HCT116 (cell line): ENCODE measurements around the gene ATRN. TPM values are rescaled to one million over a fixed set of nuclear protein-coding genes. Genes with fewer than 3 reads are reported as not detected.

Source experiments
- ATAC-seq: fragments of 200-7000 bp; cut with Tn5 transposase; 2 replicates; pipeline ENCODE4 v1.9.1; 2020; ENCODE audit warnings: mild to moderate bottlenecking, moderate library complexity
- BruUV-seq: library from RNA; stranded (reverse); fragments of 400-500 nt; replicated peaks from 2 replicates; lab custom pipeline; 2021; lab: Mats Ljungman, UMichigan
- CTCF ChIA-PET: fragments of 300-600 bp; sonication (Branson Sonifier 250); formaldehyde crosslinking; loops from one replicate; lab custom pipeline; 2021; ENCODE audit warnings: antibody characterized with exemption; lab: Charles Lee
- POLR2A ChIA-PET: fragments of 300-600, 350-600 bp; sonication (Branson Sonifier 250); formaldehyde crosslinking; loops from one replicate; lab custom pipeline; 2021; ENCODE audit warnings: antibody characterized with exemption; lab: Charles Lee
- RAD21 ChIA-PET, 2 experiments: fragments of 300-600 bp; sonication (Branson Sonifier 250); formaldehyde crosslinking; loops; one replicate each; lab custom pipeline; 2023; ENCODE audit warnings: low total read pairs in 2 of 2; ENCODE audit not compliant: uncharacterized antibody in 2 of 2, unreplicated experiment in 2 of 2, low non-redundant PET in 1 of 2; lab: Charles Lee
- DNase-seq: peaks from one replicate; pipeline ENCODE4 v3.0.0-alpha.2; 2010; ENCODE audit warnings: low read depth, low spot score
- H2AFZ ChIP-seq: fragments of 200-600 bp; shearing (Covaris generic), sonication (generic); 2 replicates; pipeline ENCODE4 v1.6.1; 2017; ENCODE audit warnings: low read depth, mixed run types, mixed read lengths, antibody characterized with exemption, low read length; ENCODE audit not compliant: poor library complexity, severe bottlenecking
- H3K27ac ChIP-seq: 2 replicates; pipeline ENCODE4 v1.5.1; 2012; ENCODE audit warnings: low read depth, low read length
- H3K27me3 ChIP-seq: fragments of 200-600 bp; sonication (generic); 2 replicates; pipeline ENCODE4 v1.6.1; 2016; ENCODE audit warnings: mixed run types, low read length, mixed read lengths; ENCODE audit not compliant: insufficient read depth
- H3K36me3 ChIP-seq, 2 experiments: fragments of 200-500 bp in 1 of 2; fragments of 200-600 bp in 1 of 2; sonication (Bioruptor generic) in 1 of 2; sonication (generic) in 1 of 2; 2 replicates each; pipeline versions ENCODE4 v1.5.1 to v1.6.1; 2014 to 2016; ENCODE audit warnings: low read length in 2 of 2, inconsistent platforms in 1 of 2, mixed read lengths in 1 of 2, mixed run types in 1 of 2; ENCODE audit not compliant: insufficient read depth in 2 of 2, control insufficient read depth in 1 of 2
- H3K4me1 ChIP-seq, 2 experiments: fragments of 200-600 bp in 1 of 2; sonication (generic) in 1 of 2; 2 replicates each; pipeline versions ENCODE4 v1.5.1 to v1.6.1; 2012 to 2017; ENCODE audit warnings: low read length in 2 of 2, inconsistent platforms in 1 of 2, mild to moderate bottlenecking in 1 of 2, mixed read lengths in 1 of 2, mixed run types in 1 of 2, moderate library complexity in 1 of 2; ENCODE audit not compliant: insufficient read depth in 2 of 2, control insufficient read depth in 1 of 2
- H3K4me2 ChIP-seq: fragments of 200-600 bp; sonication (generic); 2 replicates; pipeline ENCODE4 v1.6.1; 2017; ENCODE audit warnings: mixed run types, low read length, mixed read lengths
- H3K4me3 ChIP-seq, 2 experiments: fragments of 200-600 bp in 1 of 2; sonication (generic) in 1 of 2; replicated peaks in 1 of 2; 2 replicates each; pipeline ENCODE4 v1.5.1; 2011 to 2016; ENCODE audit warnings: low read length in 2 of 2, control low read depth in 1 of 2, low read depth in 1 of 2, mild to moderate bottlenecking in 1 of 2, mixed read lengths in 1 of 2, mixed run types in 1 of 2
- H3K79me2 ChIP-seq: fragments of 200-600 bp; sonication (generic); 2 replicates; pipeline ENCODE4 v1.6.1; 2017; ENCODE audit warnings: mild to moderate bottlenecking, mixed run types, low read length, moderate library complexity, mixed read lengths; ENCODE audit not compliant: insufficient read depth
- H3K9ac ChIP-seq: fragments of 200-600 bp; sonication (generic); 2 replicates; pipeline ENCODE4 v1.6.1; 2016; ENCODE audit warnings: low read length, mixed read lengths
- H3K9me2 ChIP-seq: fragments of 200-600 bp; sonication (generic), shearing (Covaris generic); 2 replicates; pipeline ENCODE4 v1.6.1; 2017; ENCODE audit warnings: mixed run types, mild to moderate bottlenecking, moderate library complexity; ENCODE audit not compliant: insufficient read depth
- H3K9me3 ChIP-seq, 2 experiments: fragments of 200-500 bp in 1 of 2; fragments of 200-600 bp in 1 of 2; sonication (Bioruptor generic) in 1 of 2; sonication (generic) in 1 of 2; 2 replicates each; pipeline ENCODE4 v1.6.1; 2014 to 2017; ENCODE audit warnings: low read length in 2 of 2, mixed read lengths in 2 of 2, inconsistent platforms in 1 of 2, low read depth in 1 of 2, mild to moderate bottlenecking in 1 of 2, mixed run types in 1 of 2, moderate library complexity in 1 of 2; ENCODE audit not compliant: control insufficient read depth in 1 of 2, insufficient read depth in 1 of 2
- H4K20me1 ChIP-seq: fragments of 200-600 bp; sonication (generic), shearing (Covaris generic); 2 replicates; pipeline ENCODE4 v1.6.1; 2017; ENCODE audit warnings: mixed run types, mild to moderate bottlenecking, moderate library complexity; ENCODE audit not compliant: insufficient read depth
- ELF1 ChIP-seq: IDR thresholded peaks from 2 replicates; pipeline ENCODE4 v1.6.1; 2012; ENCODE audit warnings: low read depth, borderline replicate concordance
- EZH2 ChIP-seq: fragments of 200-600 bp; sonication (generic); IDR thresholded peaks from 2 replicates; pipeline ENCODE4 v1.6.1; 2017; ENCODE audit warnings: antibody characterized with exemption, mixed run types
- FOSL1 ChIP-seq: IDR thresholded peaks from 2 replicates; pipeline ENCODE4 v1.6.1; 2012; ENCODE audit warnings: low read depth
- POLR2AphosphoS5 ChIP-seq: IDR thresholded peaks from 2 replicates; pipeline ENCODE4 v1.6.1; 2011; ENCODE audit warnings: mild to moderate bottlenecking, low read depth, low read length, moderate library complexity
- RAD21 ChIP-seq: IDR thresholded peaks from 2 replicates; pipeline ENCODE4 v1.6.1; 2012; ENCODE audit warnings: low read depth, mild to moderate bottlenecking
- SIN3A ChIP-seq: IDR thresholded peaks from 2 replicates; pipeline ENCODE4 v1.6.1; 2012; ENCODE audit warnings: low read depth
- SP1 ChIP-seq: IDR thresholded peaks from 2 replicates; pipeline ENCODE4 v1.6.1; 2012; ENCODE audit warnings: low read depth
- SRF ChIP-seq: IDR thresholded peaks from 2 replicates; pipeline ENCODE4 v1.6.1; 2012; ENCODE audit warnings: low read depth
- intact Hi-C: fragments of 100-400 bp; cut with micrococcal nuclease; formaldehyde crosslinking; loops from 2 replicates; pipeline ENCODE4 v1.10.0; 2022
- total RNA-seq: library from RNA; stranded (reverse); gene quantifications from one replicate; pipeline ENCODE4 v1.2.1, GENCODE V29; 2021; ENCODE audit not compliant: unreplicated experiment
- TF ChIP-seq, protein P1 (sequence below): IDR thresholded peaks from 2 replicates; pipeline ENCODE4 v1.6.1; 2011; ENCODE audit warnings: mild to moderate bottlenecking, low read length, moderate library complexity; ENCODE audit not compliant: insufficient replicate concordance; ENCODE audit errors: extremely low read depth
- TF ChIP-seq, protein P2 (sequence below), 3 experiments: fragments of 200-600 bp in 1 of 3; sonication (generic) in 1 of 3; IDR thresholded peaks in 2 of 3; conservative IDR thresholded peaks in 1 of 3; 2 replicates each; pipeline ENCODE4 v1.5.1; 2012 to 2017; ENCODE audit warnings: low read depth in 2 of 3, low read length in 2 of 3, antibody characterized with exemption in 1 of 3, borderline replicate concordance in 1 of 3, control low read depth in 1 of 3, mild to moderate bottlenecking in 1 of 3, mixed read lengths in 1 of 3, mixed run types in 1 of 3, moderate library complexity in 1 of 3; ENCODE audit not compliant: insufficient read depth in 1 of 3

ATRN gene
- total RNA-seq, 1 experiment from 2014 or later, result 24.4 TPM

DNA sequence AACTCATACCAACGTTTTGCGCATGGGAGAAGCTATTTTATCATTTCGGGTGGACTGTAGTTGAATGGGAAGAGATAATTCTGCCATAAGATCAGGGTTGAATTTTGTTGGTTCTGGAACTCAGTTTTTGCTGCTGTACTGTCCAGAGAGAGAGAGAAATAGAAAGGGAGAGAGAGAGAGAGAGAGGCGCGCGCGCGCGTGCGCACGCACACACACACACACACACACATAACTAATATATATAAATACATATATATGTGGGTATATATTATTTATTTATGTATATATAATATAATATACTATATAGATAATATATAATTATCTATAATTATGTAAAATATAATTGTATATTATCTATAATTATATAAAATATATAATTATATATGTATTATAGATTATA lies 21.9 kb downstream of the ATRN start:
- ATAC-seq, result no peak
- CTCF ChIA-PET, result no interaction called here
- no peaks in the 10 kb centered on the region for H3K27me3 ChIP-seq
- intact Hi-C loops, result no loop called here
- H2AFZ ChIP-seq, result no peak overlapping the region
- TF ChIP-seq ELF1 (no peak), EZH2 (no peak), POLR2AphosphoS5 (no peak), SRF (no peak), SP1 (no peak)
- TF ChIP-seq, protein P1, sequence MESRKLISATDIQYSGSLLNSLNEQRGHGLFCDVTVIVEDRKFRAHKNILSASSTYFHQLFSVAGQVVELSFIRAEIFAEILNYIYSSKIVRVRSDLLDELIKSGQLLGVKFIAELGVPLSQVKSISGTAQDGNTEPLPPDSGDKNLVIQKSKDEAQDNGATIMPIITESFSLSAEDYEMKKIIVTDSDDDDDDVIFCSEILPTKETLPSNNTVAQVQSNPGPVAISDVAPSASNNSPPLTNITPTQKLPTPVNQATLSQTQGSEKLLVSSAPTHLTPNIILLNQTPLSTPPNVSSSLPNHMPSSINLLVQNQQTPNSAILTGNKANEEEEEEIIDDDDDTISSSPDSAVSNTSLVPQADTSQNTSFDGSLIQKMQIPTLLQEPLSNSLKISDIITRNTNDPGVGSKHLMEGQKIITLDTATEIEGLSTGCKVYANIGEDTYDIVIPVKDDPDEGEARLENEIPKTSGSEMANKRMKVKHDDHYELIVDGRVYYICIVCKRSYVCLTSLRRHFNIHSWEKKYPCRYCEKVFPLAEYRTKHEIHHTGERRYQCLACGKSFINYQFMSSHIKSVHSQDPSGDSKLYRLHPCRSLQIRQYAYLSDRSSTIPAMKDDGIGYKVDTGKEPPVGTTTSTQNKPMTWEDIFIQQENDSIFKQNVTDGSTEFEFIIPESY, result no peak
- TF ChIP-seq, all 23 proteins: peak for 0
- Histone ChIP-seq H3K4me1 (peaks cover 4 to 8% of the 10 kb centered on the region in 2 experiments; a peak in 2 of 4 replicates), H3K4me3 (no peak overlapping the region), H4K20me1 (no peaks in the 10 kb centered on the region), H3K9me2 (no peaks in the 10 kb centered on the region), H3K4me2 (no peak overlapping the region), H3K79me2 (peaks cover 26% of the 10 kb centered on the region), H3K9me3 (no peaks in the 10 kb centered on the region), H3K36me3 (no peaks in the 10 kb centered on the region), H3K9ac (no peak overlapping the region), H3K27ac (no peak overlapping the region)
- BruUV-seq, result no TSS peak
- POLR2A ChIA-PET, result no interaction called here
- DNase-seq, result no peak
- RAD21 ChIA-PET, result no interaction called here

- intact Hi-C loops, result no loop called here
- Histone ChIP-seq H3K27me3 (no peaks in the 10 kb centered on the region), H3K27ac (no peak overlapping the region), H3K36me3 (no peaks in the 10 kb centered on the region), H3K9ac (no peak overlapping the region), H3K9me3 (no peaks in the 10 kb centered on the region), H3K4me3 (no peak overlapping the region), H3K79me2 (peaks cover 17% of the 10 kb centered on the region), H3K9me2 (no peaks in the 10 kb centered on the region), H3K4me2 (no peak overlapping the region), H4K20me1 (no peaks in the 10 kb centered on the region), H2AFZ (no peak overlapping the region), H3K4me1 (peaks cover 4 to 8% of the 10 kb centered on the region in 2 experiments; a peak in 2 of 4 replicates)
- BruUV-seq, result no TSS peak
- TF ChIP-seq RAD21 (0 out of 2 replicates have a peak, but pooled peaks have one; percentile 4), FOSL1 (no peak), SIN3A (no peak)
- TF ChIP-seq, protein P2, sequence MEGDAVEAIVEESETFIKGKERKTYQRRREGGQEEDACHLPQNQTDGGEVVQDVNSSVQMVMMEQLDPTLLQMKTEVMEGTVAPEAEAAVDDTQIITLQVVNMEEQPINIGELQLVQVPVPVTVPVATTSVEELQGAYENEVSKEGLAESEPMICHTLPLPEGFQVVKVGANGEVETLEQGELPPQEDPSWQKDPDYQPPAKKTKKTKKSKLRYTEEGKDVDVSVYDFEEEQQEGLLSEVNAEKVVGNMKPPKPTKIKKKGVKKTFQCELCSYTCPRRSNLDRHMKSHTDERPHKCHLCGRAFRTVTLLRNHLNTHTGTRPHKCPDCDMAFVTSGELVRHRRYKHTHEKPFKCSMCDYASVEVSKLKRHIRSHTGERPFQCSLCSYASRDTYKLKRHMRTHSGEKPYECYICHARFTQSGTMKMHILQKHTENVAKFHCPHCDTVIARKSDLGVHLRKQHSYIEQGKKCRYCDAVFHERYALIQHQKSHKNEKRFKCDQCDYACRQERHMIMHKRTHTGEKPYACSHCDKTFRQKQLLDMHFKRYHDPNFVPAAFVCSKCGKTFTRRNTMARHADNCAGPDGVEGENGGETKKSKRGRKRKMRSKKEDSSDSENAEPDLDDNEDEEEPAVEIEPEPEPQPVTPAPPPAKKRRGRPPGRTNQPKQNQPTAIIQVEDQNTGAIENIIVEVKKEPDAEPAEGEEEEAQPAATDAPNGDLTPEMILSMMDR (IDR thresholded peaks at IDR 0.05 in 2 of 3, conservative IDR thresholded peaks at IDR 0.05 in 1 of 3; ENCODE audit: borderline replicate concordance in 1 of 3, insufficient read depth in 1 of 3, low read depth in 2 of 3, low read length in 2 of 3), result peak in 2 of 3 experiments; percentile 37 to 41; a peak in 2 of 6 replicates
- ATAC-seq, result peak; percentile 74
- RAD21 ChIA-PET, result no interaction called here
- DNase-seq, result no peak
- POLR2A ChIA-PET, result no interaction called here
- CTCF ChIA-PET, result interaction anchor here (0.6 kb wide), 1 partner anchor 9 kb away, joined by 3 read pairs; no protein-coding TSS in a partner anchor
Measured at GRCh38 chr20:3494218-3494617, 23.4 kb downstream of the ATRN start.
